HG03432 (cell line): Measurements from ENCODE around the gene ZNF584.

Source experiments
- ATAC-seq: cut with Tn5 transposase; IDR thresholded peaks from one replicate; pipeline ENCODE4 v1.9.1; 2021; ENCODE audit warnings: mild to moderate bottlenecking, moderate library complexity; ENCODE audit not compliant: unreplicated experiment

The ZNF584 gene

DNA sequence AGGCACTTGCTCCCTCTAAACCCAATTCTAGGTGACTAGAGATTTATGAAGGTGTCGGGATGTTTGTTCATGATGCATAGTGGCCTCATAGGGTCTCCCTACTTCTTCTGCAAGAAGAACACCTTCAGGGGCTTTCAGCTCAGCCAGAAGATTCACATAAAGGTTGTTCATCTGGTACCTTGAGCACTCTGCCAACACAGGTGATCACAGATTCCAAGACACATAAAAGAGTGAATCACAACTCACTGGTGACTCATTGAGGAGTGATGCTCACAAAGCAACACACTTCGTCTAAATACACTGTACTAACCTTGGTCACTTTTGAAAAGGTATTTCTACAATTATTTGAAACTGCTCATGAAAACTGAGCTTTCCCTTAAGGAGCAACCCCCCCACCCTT, 51.6 kb downstream of the ZNF584 start:
- ATAC-seq: no peak

- ATAC-seq: peak; percentile 15
Observed at GRCh38 chr19:58466089-58466759, 57.8 kb downstream of the ZNF584 start.

- peak; percentile 88 for ATAC-seq
Observed at GRCh38 chr19:58466760-58467589, 58.5 kb downstream of the ZNF584 start, which contains the start of gene ZNF324. ZNF324 (plus strand) TSS chr19:58467080; CDS start chr19:58469186, 2,106 bp downstream.
